NCI-H2107 (cell line): Measurements from ENCODE around the gene PDGFRA.

Experiments used
- DNase-seq: peaks from one replicate; lab custom pipeline; 2025; lab: John Stamatoyannopoulos, UW

Gene PDGFRA

GRCh38 chr4:54255881-54256280, 26.8 kb downstream of the PDGFRA start:
- DNase-seq = no peak

- DNase-seq = no peak
Observed at GRCh38 chr4:54256491-54257486, 27.7 kb downstream of the PDGFRA start.

DNA sequence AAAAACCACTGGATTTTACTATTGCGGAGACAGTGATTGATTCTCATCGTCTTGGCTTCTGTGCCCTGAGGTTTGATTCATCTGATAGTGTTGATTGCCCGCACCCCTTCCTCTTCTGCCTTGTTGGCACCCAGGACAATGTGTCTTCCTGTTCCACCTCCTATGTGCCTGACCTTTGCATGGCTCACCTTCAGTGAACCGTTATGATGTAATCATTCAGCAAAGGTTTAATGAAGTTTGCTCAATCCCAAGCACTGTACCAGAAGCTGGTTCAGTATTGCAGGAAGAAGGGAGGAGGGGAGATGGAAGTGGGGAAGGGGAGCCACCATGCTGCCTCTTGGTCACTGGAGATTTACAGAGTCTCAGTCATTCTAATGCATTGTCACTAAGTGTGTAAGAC, 36.3 kb downstream of the PDGFRA start:
- no peak for DNase-seq

DNA sequence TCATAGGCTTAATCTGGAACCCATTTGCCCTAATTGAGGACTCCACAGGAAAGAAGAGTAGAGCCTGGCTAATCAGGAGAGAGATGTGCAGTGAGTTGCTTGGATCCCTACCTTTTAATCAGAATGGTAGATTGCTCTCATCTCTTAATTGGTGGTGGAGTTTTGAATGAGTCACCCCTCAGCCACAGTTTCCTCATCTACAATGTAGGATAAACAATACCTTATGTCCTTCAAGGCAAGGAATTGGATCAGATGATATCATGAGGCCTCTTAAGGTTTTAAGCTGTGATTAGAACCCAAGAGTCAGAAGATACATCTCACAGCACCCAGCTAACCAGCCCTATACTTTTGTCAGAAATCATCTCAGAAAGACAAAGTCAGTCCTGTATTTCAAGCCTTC, 39.1 kb downstream of the PDGFRA start:
- no peak for DNase-seq

GRCh38 chr4:54271464-54271863, 42.4 kb downstream of the PDGFRA start:
- DNase-seq = no peak

DNA sequence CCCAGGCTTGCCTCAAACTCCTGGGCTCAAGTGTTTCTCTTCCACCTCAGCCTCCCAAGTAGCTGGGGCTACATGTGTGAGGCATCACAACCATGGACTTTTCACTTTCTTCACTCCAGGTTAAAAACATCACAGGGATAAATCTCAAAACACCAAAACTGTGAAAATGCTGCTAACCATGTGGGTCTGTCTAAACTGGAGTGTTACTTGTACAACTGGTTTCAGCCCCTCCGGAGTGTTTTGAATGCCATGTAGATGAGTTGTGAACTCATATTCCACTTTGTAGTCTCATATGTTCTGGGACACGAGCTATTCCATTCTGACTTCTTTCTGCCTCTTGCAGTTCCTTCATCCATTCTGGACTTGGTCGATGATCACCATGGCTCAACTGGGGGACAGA, 43.0 kb downstream of the PDGFRA start:
- DNase-seq = no peak

GRCh38 chr4:54274264-54274663, 45.2 kb downstream of the PDGFRA start:
- DNase-seq = no peak

DNA sequence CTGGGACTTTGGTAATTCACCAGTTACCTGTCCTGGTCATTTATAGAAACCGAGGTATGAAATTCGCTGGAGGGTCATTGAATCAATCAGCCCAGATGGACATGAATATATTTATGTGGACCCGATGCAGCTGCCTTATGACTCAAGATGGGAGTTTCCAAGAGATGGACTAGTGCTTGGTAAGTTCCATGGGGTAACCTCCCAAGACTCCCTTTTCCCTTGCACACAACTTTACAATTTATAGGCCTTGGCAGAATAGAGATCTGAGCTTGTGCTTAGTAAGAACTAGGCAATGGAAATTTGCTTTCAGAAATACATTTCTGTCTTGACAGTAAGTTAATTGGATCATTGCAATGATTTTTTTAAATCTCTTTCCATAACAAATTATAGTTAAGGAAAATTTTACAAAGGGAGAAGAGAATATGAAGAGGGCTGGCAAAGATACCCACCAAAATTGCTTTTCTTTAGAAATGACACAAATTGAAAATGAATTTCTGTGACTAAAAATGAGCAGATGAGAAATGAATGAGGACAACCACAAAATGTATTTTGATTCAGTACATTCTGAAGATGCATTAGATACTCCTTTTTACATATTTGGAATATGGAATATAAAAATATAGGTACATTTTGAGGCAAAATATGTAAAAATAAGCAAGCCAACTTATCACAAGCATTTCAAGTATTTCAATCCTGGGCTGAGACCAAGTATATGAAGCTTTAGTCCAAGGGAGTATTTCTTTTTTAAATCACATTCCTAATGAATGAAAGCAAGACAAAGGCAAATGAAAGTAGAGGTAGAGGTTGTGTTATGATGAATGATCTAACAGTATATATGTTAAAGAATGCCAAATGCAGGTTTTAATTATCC, 45.9 kb downstream of the PDGFRA start:
- no peak for DNase-seq

DNA sequence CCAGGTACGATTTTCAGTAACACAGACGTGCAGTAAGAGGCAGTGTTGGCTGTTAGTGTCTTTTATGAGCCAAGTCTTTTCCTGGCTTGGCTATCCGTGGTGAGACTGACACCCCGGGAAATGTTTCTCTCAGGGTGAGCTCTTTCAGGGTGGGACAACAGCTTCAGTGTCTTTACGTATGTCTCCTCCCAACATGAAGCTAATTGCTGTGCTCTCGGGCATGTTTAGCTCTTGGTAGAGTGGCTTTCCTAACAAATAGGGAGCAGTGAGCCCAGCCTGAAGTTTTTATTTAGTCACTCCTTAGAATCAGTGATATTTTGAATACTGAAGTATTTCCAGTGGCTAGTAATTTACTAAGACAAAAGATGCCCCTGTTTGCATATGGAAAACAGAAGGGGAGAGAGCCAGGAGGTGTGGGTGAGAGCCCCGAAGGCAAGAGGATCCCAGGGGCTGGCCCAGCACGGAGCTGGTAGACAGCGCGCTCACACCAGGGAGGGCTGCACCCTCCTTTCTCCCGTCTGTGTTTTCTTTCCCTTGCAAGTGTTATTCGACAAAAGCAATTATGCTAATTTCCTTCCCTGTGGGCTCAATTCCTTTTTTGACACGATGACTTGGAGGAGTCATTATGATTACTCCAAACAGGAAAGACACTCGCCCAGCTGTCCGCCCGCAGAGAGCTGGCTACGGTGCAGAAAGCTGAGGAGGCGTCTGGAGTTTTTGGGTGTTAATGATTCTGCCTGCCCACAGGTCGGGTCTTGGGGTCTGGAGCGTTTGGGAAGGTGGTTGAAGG, 47.7 kb downstream of the PDGFRA start:
- no peak for DNase-seq

- DNase-seq = no peak
Observed at GRCh38 chr4:54277691-54278090, 48.6 kb downstream of the PDGFRA start.

DNA sequence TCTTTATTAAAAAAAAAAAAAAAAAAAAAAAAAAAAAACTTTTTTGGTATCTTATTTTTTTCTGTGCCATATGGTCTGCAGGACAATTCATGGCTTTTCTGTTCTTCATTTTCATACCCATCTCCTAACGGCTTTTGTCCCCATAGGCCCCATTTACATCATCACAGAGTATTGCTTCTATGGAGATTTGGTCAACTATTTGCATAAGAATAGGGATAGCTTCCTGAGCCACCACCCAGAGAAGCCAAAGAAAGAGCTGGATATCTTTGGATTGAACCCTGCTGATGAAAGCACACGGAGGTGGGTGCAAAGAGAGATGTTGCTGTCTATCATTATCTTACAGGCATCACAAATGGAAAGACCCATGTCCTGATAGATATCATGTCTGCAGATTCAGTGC, 49.1 kb downstream of the PDGFRA start:
- DNase-seq = no peak

DNA sequence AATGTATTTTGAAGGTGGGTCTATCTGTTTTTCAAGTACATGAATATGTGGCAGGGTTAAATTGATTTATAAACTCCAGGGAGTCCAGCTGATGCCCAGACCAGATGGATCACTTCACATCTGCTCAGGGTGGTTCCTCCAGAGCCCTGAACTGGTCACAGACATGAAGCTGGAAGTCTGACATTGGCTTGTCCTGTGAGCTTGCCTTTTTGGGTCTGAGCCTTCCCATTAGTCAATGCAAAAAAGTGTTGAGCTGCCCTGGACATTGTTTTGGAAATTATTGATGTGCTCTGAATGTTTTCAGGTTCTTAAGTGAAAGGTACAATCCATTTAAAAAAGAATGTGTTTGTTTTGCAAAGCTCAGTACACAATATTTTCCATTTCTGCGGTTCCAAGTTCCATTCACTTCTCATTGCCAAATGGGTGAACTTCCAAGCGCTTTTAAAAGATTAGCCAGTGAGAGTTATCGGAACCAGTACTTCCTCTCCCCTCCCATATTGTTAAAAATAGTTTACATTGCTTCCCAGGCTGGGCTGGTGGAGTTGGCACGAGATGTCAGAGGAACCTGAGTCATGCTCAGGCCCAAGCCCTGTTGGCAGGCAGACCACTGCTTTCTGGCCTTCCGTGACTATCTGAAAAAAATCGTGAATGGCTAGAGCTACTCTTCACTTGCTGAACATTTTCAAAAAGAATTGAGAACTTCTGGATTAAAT, 52.1 kb downstream of the PDGFRA start:
- no peak for DNase-seq

DNA sequence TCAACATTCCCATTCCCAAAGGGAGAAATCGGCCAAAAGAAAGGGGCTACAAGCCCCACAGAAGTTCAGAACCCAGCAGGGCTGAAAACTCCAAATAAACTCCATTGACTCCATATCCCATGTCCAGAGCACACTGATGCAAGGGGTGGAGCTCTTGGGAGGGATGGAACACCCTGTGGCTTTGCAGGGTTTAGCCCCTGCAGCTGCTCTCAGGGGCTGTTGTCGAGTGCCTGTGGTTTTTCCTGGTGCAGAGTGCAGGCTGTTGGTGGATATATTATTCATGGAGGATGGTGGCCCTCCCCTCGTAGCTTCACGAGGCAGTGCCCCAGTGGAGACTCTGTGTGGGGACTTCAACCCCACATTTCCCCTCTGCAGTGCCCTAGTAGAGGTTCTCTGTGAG, 53.7 kb downstream of the PDGFRA start:
- no peak for DNase-seq

GRCh38 chr4:54289316-54289715, 60.2 kb downstream of the PDGFRA start:
- DNase-seq = no peak

DNA sequence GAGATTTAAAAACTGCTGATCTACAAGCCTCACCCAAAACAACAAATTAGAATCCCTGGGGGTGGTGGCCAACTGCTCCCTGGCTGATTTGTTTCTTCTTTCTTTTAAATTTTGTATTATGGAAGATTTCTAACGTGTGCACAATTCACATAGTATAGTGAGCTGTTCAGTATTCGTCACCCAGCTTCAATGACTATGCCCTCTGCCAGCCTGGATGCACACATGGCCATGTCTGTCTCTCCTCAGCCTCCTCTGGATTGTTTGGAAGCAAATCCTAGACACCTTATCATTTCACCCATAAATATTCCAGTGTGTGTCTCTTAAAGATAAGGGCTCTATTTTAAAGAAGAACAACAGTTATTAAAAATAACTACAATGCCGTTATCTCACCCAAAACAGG, 61.9 kb downstream of the PDGFRA start:
- no peak for DNase-seq

GRCh38 chr4:54296548-54297203, 67.6 kb downstream of the PDGFRA start:
- DNase-seq = no peak

- no peak for DNase-seq
Observed at GRCh38 chr4:54308110-54308509, 79.0 kb downstream of the PDGFRA start.

- no peak for DNase-seq
Observed at GRCh38 chr4:54315561-54316538, 86.8 kb downstream of the PDGFRA start.

DNA sequence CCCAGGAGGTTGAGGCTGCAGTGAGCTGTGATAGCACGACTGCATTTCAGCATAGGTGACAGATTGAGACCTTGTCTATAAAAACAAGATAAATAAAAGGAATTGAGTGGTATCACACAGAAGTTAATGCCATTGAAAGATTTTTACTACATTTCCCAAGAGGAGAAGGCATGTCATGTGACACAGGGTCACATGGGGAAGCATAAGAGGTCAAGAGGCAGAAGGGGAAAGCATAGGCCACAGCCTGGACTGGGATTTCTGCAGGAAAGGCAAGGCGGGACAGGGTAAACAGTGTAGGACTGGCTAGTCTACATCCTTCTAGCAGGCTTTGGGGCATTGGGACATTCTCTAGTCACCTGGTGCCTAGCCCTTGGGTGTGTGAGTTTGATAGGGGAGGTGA, 88.6 kb downstream of the PDGFRA start:
- DNase-seq = no peak

GRCh38 chr4:54318904-54319303, 89.8 kb downstream of the PDGFRA start:
- DNase-seq = no peak
